ENCODE measurements around the gene CHSY3.

DNA sequence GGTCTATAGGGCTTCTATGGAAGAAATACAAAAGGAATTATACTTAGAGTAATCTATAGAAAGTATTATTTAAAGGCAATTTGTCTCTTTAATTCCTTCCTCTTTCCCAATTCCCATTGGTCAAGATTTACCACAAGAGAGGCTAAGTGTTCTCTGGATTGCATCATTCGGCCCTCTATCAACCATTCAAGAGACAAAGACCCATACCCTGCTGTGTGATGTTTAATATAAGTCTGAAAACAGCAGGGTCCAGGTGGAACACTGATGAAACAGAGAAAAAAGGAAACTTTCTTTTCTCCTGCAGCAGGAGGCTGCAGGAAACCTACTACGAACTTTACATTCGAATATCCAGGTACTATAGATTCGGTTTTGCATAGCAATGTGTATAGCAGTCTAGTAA is 323.4 kb downstream of the CHSY3 start:
- TF ChIP-seq, protein P1, sequence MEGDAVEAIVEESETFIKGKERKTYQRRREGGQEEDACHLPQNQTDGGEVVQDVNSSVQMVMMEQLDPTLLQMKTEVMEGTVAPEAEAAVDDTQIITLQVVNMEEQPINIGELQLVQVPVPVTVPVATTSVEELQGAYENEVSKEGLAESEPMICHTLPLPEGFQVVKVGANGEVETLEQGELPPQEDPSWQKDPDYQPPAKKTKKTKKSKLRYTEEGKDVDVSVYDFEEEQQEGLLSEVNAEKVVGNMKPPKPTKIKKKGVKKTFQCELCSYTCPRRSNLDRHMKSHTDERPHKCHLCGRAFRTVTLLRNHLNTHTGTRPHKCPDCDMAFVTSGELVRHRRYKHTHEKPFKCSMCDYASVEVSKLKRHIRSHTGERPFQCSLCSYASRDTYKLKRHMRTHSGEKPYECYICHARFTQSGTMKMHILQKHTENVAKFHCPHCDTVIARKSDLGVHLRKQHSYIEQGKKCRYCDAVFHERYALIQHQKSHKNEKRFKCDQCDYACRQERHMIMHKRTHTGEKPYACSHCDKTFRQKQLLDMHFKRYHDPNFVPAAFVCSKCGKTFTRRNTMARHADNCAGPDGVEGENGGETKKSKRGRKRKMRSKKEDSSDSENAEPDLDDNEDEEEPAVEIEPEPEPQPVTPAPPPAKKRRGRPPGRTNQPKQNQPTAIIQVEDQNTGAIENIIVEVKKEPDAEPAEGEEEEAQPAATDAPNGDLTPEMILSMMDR (IDR thresholded peaks at IDR 0.05): no peak
- no peak for TF ChIP-seq POLR2A (IDR thresholded peaks at IDR 0.05)
